ENCODE measurements around the gene MTMR12. TPM values are rescaled to one million over a fixed set of nuclear protein-coding genes. Genes with fewer than 3 reads are reported as not detected.

Gene MTMR12
- total and polyA plus RNA-seq, 2 donors (not counting 3 experiments of a cell fraction or from before 2014, with no cell fraction given), result 18.2 to 38.6 TPM

DNA sequence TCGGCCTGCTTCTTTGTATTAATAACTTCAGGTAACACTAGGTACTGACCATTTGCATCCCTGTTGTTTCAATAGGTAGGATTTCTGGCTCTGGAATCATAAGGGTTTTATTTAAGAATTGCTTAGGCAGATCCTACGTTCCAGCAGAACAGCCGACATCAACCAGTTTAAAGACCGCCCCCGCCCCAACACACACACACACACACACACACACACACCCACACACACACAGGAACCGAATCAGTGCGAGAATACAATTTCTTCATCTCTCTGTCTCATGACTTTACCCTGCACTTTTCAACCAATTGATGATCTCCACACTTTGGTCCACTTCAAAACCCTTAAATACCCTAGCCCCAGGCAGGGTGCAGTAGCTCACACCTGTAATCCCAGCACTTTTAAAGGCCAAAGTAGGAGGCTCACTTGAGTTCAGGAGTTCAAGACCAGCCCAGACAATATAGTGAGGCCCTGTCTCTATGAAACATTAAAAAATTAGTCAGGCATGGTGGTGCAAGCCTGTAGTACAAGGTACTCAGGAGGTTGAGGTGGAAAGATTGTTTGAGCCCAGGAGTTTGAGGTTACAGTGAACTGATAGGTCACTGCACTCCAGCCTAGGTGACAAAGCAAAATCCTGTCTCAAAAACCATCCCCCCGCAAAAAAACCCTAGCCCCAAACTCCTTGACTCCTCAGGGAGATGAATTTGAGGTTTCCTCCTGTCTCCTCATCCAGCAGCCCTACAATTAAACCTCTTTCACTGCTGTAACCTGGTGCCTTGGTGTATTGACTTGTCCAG is 2.7 kb upstream of the MTMR12 start:
- Histone ChIP-seq H3K27me3 (ENCODE audit: control insufficient read depth in 2 of 2, insufficient read depth in 2 of 2, low read length in 2 of 2) (no peaks in the 10 kb centered on the region), H3K36me3 (ENCODE audit: control insufficient read depth in 2 of 2, extremely low read depth in 1 of 2, insufficient read depth in 2 of 2, low read length in 2 of 2) (no peaks in the 10 kb centered on the region), H3K9me3 (replicated peaks; ENCODE audit: control insufficient read depth, insufficient read depth, low read length) (no peaks in the 10 kb centered on the region), H3K79me2 (ENCODE audit: control insufficient read depth, insufficient read depth, low read length) (peaks cover 17% of the 10 kb centered on the region), H3K27ac (ENCODE audit: insufficient read depth, low read depth, low read length) (no peak overlapping the region), H4K20me1 (replicated peaks; ENCODE audit: control insufficient read depth, extremely low read depth, insufficient read depth, low read length) (peaks cover 2% of the 10 kb centered on the region), H3K4me2 (ENCODE audit: insufficient read depth, low read length) (no peak overlapping the region), H3K9me1 (replicated peaks; ENCODE audit: control insufficient read depth, extremely low read depth, insufficient read depth, low read length) (no peaks in the 10 kb centered on the region), H3K9ac (replicated peaks; ENCODE audit: extremely low read depth, insufficient read depth, low read length) (no peak overlapping the region), H3K4me3 (replicated peaks in 1 of 3; ENCODE audit: insufficient read depth in 1 of 3, low read depth in 1 of 3, low read length in 3 of 3) (no peak overlapping the region), H3K4me1 (ENCODE audit: control insufficient read depth, extremely low read depth, insufficient read depth, low read length) (peaks cover 7% of the 10 kb centered on the region), H2AFZ (ENCODE audit: low read depth, low read length) (no peak overlapping the region)
- no peak for TF ChIP-seq POLR2A (IDR thresholded peaks at IDR 0.05; ENCODE audit: low read depth, low read length)
- no peak for TF ChIP-seq MYC (IDR thresholded peaks at IDR 0.05; ENCODE audit: low read depth, low read length)
- TF ChIP-seq, protein P1, sequence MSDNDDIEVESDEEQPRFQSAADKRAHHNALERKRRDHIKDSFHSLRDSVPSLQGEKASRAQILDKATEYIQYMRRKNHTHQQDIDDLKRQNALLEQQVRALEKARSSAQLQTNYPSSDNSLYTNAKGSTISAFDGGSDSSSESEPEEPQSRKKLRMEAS (IDR thresholded peaks at IDR 0.05; ENCODE audit: insufficient read depth, insufficient read length), result no peak
- BruUV-seq (replicated peaks), result no TSS peak
- FAIRE-seq (no peak), DNase-seq (ENCODE audit: low read depth, low spot score) (no peak)
- dilution Hi-C loops (cut with MboI; ENCODE audit: extremely low pct_ligation_motif_present, low sequenced_read_pairs) (no loop called here), intact Hi-C loops (cut with micrococcal nuclease) (no loop called here)
- CTCF ChIA-PET, result interaction anchor here (1.1 kb wide), 1 partner anchor 83 kb away, joined by 3 read pairs; no protein-coding TSS in a partner anchor
- POLR2A ChIA-PET, result no interaction called here

GRCh38 chr5:32314658-32315057 is 1.9 kb upstream of the MTMR12 start:
- H2AFZ ChIP-seq (ENCODE audit: low read depth, low read length), result no peak overlapping the region
- CTCF ChIA-PET, result no interaction called here
- H3K4me2 ChIP-seq (ENCODE audit: insufficient read depth, low read length), result no peak overlapping the region
- intact Hi-C loops (cut with micrococcal nuclease), result no loop called here
- FAIRE-seq (no peak), DNase-seq (ENCODE audit: low read depth, low spot score) (no peak)
- H3K4me3 ChIP-seq (replicated peaks in 1 of 3; ENCODE audit: insufficient read depth in 1 of 3, low read depth in 1 of 3, low read length in 3 of 3), result no peak overlapping the region
- no peak overlapping the region for H3K27ac ChIP-seq (ENCODE audit: insufficient read depth, low read depth, low read length)
- no peak overlapping the region for H3K9ac ChIP-seq (replicated peaks; ENCODE audit: extremely low read depth, insufficient read depth, low read length)
- POLR2A ChIA-PET, result no interaction called here
- TF ChIP-seq, protein P2, sequence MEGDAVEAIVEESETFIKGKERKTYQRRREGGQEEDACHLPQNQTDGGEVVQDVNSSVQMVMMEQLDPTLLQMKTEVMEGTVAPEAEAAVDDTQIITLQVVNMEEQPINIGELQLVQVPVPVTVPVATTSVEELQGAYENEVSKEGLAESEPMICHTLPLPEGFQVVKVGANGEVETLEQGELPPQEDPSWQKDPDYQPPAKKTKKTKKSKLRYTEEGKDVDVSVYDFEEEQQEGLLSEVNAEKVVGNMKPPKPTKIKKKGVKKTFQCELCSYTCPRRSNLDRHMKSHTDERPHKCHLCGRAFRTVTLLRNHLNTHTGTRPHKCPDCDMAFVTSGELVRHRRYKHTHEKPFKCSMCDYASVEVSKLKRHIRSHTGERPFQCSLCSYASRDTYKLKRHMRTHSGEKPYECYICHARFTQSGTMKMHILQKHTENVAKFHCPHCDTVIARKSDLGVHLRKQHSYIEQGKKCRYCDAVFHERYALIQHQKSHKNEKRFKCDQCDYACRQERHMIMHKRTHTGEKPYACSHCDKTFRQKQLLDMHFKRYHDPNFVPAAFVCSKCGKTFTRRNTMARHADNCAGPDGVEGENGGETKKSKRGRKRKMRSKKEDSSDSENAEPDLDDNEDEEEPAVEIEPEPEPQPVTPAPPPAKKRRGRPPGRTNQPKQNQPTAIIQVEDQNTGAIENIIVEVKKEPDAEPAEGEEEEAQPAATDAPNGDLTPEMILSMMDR (IDR thresholded peaks at IDR 0.05; ENCODE audit: extremely low read depth in 1 of 2, insufficient read depth in 1 of 2, low read depth in 1 of 2, low read length in 2 of 2), result no peak
- no peak for TF ChIP-seq FOS (IDR thresholded peaks at IDR 0.05; ENCODE audit: borderline replicate concordance, insufficient read depth, low read length)
- no peak for TF ChIP-seq MYC (IDR thresholded peaks at IDR 0.05; ENCODE audit: low read depth, low read length)
- TF ChIP-seq, protein P1 (IDR thresholded peaks at IDR 0.05; ENCODE audit: insufficient read depth, insufficient read length), result no peak
- TF ChIP-seq JUN (IDR thresholded peaks at IDR 0.05; ENCODE audit: borderline replicate concordance, insufficient read depth, insufficient read length, low read depth), result no peak
- TF ChIP-seq EZH2 (IDR thresholded peaks at IDR 0.05; ENCODE audit: borderline replicate concordance, low read depth, low read length, severe bottlenecking), result no peak
- TF ChIP-seq GATA2 (IDR thresholded peaks at IDR 0.05; ENCODE audit: insufficient read depth, insufficient read length, low read depth, low read length), result no peak
- no peak for TF ChIP-seq POLR2AphosphoS5 (IDR thresholded peaks at IDR 0.05; ENCODE audit: insufficient read depth, low read depth, low read length)
- dilution Hi-C loops (cut with MboI; ENCODE audit: extremely low pct_ligation_motif_present, low sequenced_read_pairs), result no loop called here
- H4K20me1 ChIP-seq (replicated peaks; ENCODE audit: control insufficient read depth, extremely low read depth, insufficient read depth, low read length), result peaks cover 2% of the 10 kb centered on the region
- peaks cover 7% of the 10 kb centered on the region for H3K4me1 ChIP-seq (ENCODE audit: control insufficient read depth, extremely low read depth, insufficient read depth, low read length)
- no peaks in the 10 kb centered on the region for H3K27me3 ChIP-seq (ENCODE audit: control insufficient read depth in 2 of 2, insufficient read depth in 2 of 2, low read length in 2 of 2)
- peaks cover 25% of the 10 kb centered on the region for H3K79me2 ChIP-seq (ENCODE audit: control insufficient read depth, insufficient read depth, low read length)
- BruUV-seq (replicated peaks), result no TSS peak
- no peaks in the 10 kb centered on the region for H3K9me3 ChIP-seq (replicated peaks; ENCODE audit: control insufficient read depth, insufficient read depth, low read length)
- H3K9me1 ChIP-seq (replicated peaks; ENCODE audit: control insufficient read depth, extremely low read depth, insufficient read depth, low read length), result no peaks in the 10 kb centered on the region
- no peaks in the 10 kb centered on the region for H3K36me3 ChIP-seq (ENCODE audit: control insufficient read depth in 2 of 2, extremely low read depth in 1 of 2, insufficient read depth in 2 of 2, low read length in 2 of 2)
